K562 (cell line): Measurements from ENCODE around the gene COG6. TPM values are rescaled to one million over a fixed set of nuclear protein-coding genes. Genes with fewer than 3 reads are reported as not detected.

Experiments
- ATAC-seq: fragments of 200-7000 bp; cut with Tn5 transposase; 3 replicates; pipeline ENCODE4 v1.9.1; 2020; ENCODE audit warnings: moderate library complexity
- BruUV-seq: library from RNA; stranded (reverse); fragments of 400-500 nt; replicated peaks from 2 replicates; lab custom pipeline; 2021; lab: Mats Ljungman, UMichigan
- CTCF ChIA-PET: fragments of 300-600 bp; formaldehyde crosslinking; extraction: SDS; loops from one replicate; lab custom pipeline; 2021; ENCODE audit warnings: low intra/inter-chr PET ratio; lab: Yijun Ruan, JAX
- POLR2A ChIA-PET: fragments of 300-600, 350-650 bp; sonication (Branson Sonifier 250); formaldehyde crosslinking; extraction: SDS; loops from one replicate; lab custom pipeline; 2021; ENCODE audit warnings: antibody characterized with exemption, inconsistent platforms; lab: Yijun Ruan, JAX
- DNase-seq, 4 experiments: peaks; one replicate each; pipeline versions ENCODE4 v3.0.0 to v3.0.0-alpha.2; 2011 to 2018; ENCODE audit warnings: low spot score in 3 of 4, mixed read lengths in 3 of 4; ENCODE audit errors: extremely low read depth in 1 of 4
- FAIRE-seq: peaks from 2 replicates; lab custom pipeline; 2011; peaks lifted over from hg19 to GRCh38; lab: Jason Lieb, UNC
- H2AFZ ChIP-seq: 2 replicates; pipeline ENCODE4 v1.6.0; 2011; ENCODE audit warnings: low read depth, low read length, control low read depth, inconsistent platforms
- H3K27ac ChIP-seq: fragments of 200-600 bp; 3 replicates; pipeline ENCODE4 v1.8.0; 2011; ENCODE audit warnings: low read depth, mild to moderate bottlenecking, control low read depth, inconsistent platforms, low read length, moderate library complexity, mixed read lengths; ENCODE audit errors: extremely low read depth
- H3K27me3 ChIP-seq, 2 experiments: fragments of 300-600 bp in 1 of 2; 2 replicates in 1 of 2; 3 replicates in 1 of 2; pipeline versions ENCODE4 v1.6.0 to v1.8.0; 2011; ENCODE audit warnings: inconsistent platforms in 2 of 2, low read length in 2 of 2, mild to moderate bottlenecking in 1 of 2, mixed read lengths in 1 of 2, moderate library complexity in 1 of 2; ENCODE audit not compliant: control insufficient read depth in 2 of 2, insufficient read depth in 2 of 2
- H3K36me3 ChIP-seq: fragments of 300-600 bp; 3 replicates; pipeline ENCODE4 v1.8.0; 2011; ENCODE audit warnings: mild to moderate bottlenecking, low read length, inconsistent platforms; ENCODE audit not compliant: control insufficient read depth, insufficient read depth
- H3K4me1 ChIP-seq, 2 experiments: fragments of 200-600 bp in 1 of 2; replicated peaks in 1 of 2; 2 replicates in 1 of 2; 3 replicates in 1 of 2; pipeline versions ENCODE4 v1.5.1 to v1.8.0; 2011; ENCODE audit warnings: inconsistent platforms in 2 of 2, low read length in 2 of 2, mild to moderate bottlenecking in 1 of 2, mixed read lengths in 1 of 2, moderate library complexity in 1 of 2; ENCODE audit not compliant: control insufficient read depth in 2 of 2, insufficient read depth in 2 of 2
- H3K4me2 ChIP-seq: 2 replicates; pipeline ENCODE4 v1.6.1; 2011; ENCODE audit warnings: low read length, control low read depth, inconsistent platforms, mixed read lengths; ENCODE audit not compliant: insufficient read depth
- H3K4me3 ChIP-seq: fragments of 200-600 bp; sonication (generic), shearing (Covaris generic); 2 replicates; pipeline ENCODE4 v1.5.1; 2016; ENCODE audit warnings: control low read depth, inconsistent platforms
- H3K79me2 ChIP-seq: fragments of 200-600 bp; 3 replicates; pipeline ENCODE4 v1.8.0; 2011; ENCODE audit warnings: low read length, inconsistent platforms; ENCODE audit not compliant: control insufficient read depth, insufficient read depth
- H3K9ac ChIP-seq, 2 experiments: 2 replicates each; pipeline versions ENCODE4 v1.6.0 to v1.6.1; 2011; ENCODE audit warnings: low read depth in 2 of 2, low read length in 2 of 2, control low read depth in 1 of 2, inconsistent platforms in 1 of 2, mild to moderate bottlenecking in 1 of 2, mixed read lengths in 1 of 2; ENCODE audit not compliant: insufficient read depth in 1 of 2
- H3K9me1 ChIP-seq: one replicate; pipeline ENCODE4 v1.6.0; 2011; ENCODE audit warnings: inconsistent platforms, mild to moderate bottlenecking, low read length, moderate library complexity; ENCODE audit not compliant: control insufficient read depth, insufficient read depth
- H3K9me3 ChIP-seq: replicated peaks from 2 replicates; pipeline ENCODE4 v1.5.1; 2011; ENCODE audit warnings: low read depth, low read length, inconsistent platforms; ENCODE audit not compliant: control insufficient read depth, insufficient read depth
- H4K20me1 ChIP-seq: replicated peaks from 2 replicates; pipeline ENCODE4 v1.6.1; 2011; ENCODE audit warnings: low read length, inconsistent platforms, mixed read lengths; ENCODE audit not compliant: control insufficient read depth, insufficient read depth
- ARID4B ChIP-seq: sonication (generic); formaldehyde crosslinking; IDR thresholded peaks from 2 replicates; pipeline ENCODE4 v1.8.0; 2022; ENCODE audit warnings: mild to moderate bottlenecking, missing genetic modification reagents
- ATF1 ChIP-seq, 2 experiments: fragments of 450-650 bp in 1 of 2; IDR thresholded peaks; 2 replicates each; pipeline ENCODE4 v1.6.1; 2016; ENCODE audit warnings: missing compliant biosample characterization in 1 of 2, missing genetic modification characterization in 1 of 2
- ETS2 ChIP-seq: IDR thresholded peaks from 2 replicates; pipeline ENCODE4 v1.6.1; 2016; ENCODE audit warnings: borderline replicate concordance, missing genetic modification characterization, mild to moderate bottlenecking, moderate library complexity, missing compliant biosample characterization; ENCODE audit not compliant: poor library complexity, severe bottlenecking
- MTF1 ChIP-seq: fragments of 250-450 bp; sonication (Bioruptor Pico); IDR thresholded peaks from 2 replicates; pipeline ENCODE4 v1.9.0; 2021; ENCODE audit warnings: moderate library complexity, mild to moderate bottlenecking, inconsistent platforms, borderline replicate concordance
- NFIX ChIP-seq: fragments of 250-450 bp; sonication (Bioruptor Pico); IDR thresholded peaks from 2 replicates; pipeline ENCODE4 v1.4.0; 2020; ENCODE audit warnings: low read depth, mild to moderate bottlenecking, moderate library complexity
- NFRKB ChIP-seq: fragments of 450-650 bp; IDR thresholded peaks from 2 replicates; pipeline ENCODE4 v1.6.1; 2016; ENCODE audit warnings: low read depth
- NR2F6 ChIP-seq: fragments of 450-650 bp; formaldehyde crosslinking; IDR thresholded peaks from 2 replicates; pipeline ENCODE4 v1.4.0; 2020; ENCODE audit warnings: mild to moderate bottlenecking
- PHF21A ChIP-seq: fragments of 450-650 bp; IDR thresholded peaks from 2 replicates; pipeline ENCODE4 v1.6.1; 2017; ENCODE audit warnings: low read depth, borderline replicate concordance
- PRDM10 ChIP-seq: fragments of 450-650 bp; IDR thresholded peaks from 2 replicates; pipeline ENCODE4 v1.6.1; 2018; ENCODE audit not compliant: partially characterized antibody
- RFX7 ChIP-seq: fragments of 250-450 bp; sonication (Bioruptor Pico); IDR thresholded peaks from 2 replicates; pipeline ENCODE4 v1.5.1; 2021; ENCODE audit warnings: mild to moderate bottlenecking
- THRAP3 ChIP-seq: fragments of 450-650 bp; IDR thresholded peaks from 2 replicates; pipeline ENCODE4 v1.6.1; 2016; ENCODE audit warnings: mild to moderate bottlenecking, inconsistent platforms, borderline replicate concordance
- TRIM28 ChIP-seq: fragments of 450-650 bp; IDR thresholded peaks from 2 replicates; pipeline ENCODE4 v1.6.1; 2017
- ZNF184 ChIP-seq: sonication (generic); formaldehyde crosslinking; IDR thresholded peaks from 2 replicates; pipeline ENCODE4 v1.5.0; 2020; ENCODE audit warnings: missing genetic modification reagents
- ZNF695 ChIP-seq: fragments of 450-650 bp; formaldehyde crosslinking; IDR thresholded peaks from 2 replicates; pipeline ENCODE4 v1.4.0; 2020; ENCODE audit warnings: mild to moderate bottlenecking, moderate library complexity
- in situ Hi-C: fragments of 300-500 bp; cut with MboI; formaldehyde crosslinking; loops from 4 replicates; pipeline ENCODE4 v1.15.0; 2018; ENCODE audit warnings: inconsistent platforms, mixed read lengths
- intact Hi-C: fragments of 100-400 bp; cut with micrococcal nuclease; formaldehyde crosslinking; loops from 2 replicates; pipeline ENCODE4 v1.14.2; 2022
- polyA plus RNA-seq, 8 experiments: library from polyadenylated mRNA; depleted of rRNA in 4 of 8; stranded (reverse) in 5 of 8; unstranded in 3 of 8; fragments of >200 nt; fragmentation: Nextera tagmentation in 2 of 8; fragmentation: Illumina TruSeq in 1 of 8; extraction: Ambion mirVana in 2 of 8; extraction: Trizol in 1 of 8; gene quantifications; 2 replicates each; pipeline versions ENCODE4 v1.2.1 to v1.2.3, GENCODE V29; 2011 to 2014; ENCODE audit warnings: inconsistent platforms in 1 of 8, missing spikeins in 1 of 8
- total RNA-seq, 7 experiments: library from RNA; depleted of rRNA in 6 of 7; stranded (reverse); fragments of >200 nt in 6 of 7; fragmentation: Illumina TruSeq in 2 of 7; extraction: Trizol in 2 of 7; gene quantifications; 2 replicates each; pipeline versions ENCODE4 v1.2.1 to v1.2.3, GENCODE V29; 2011 to 2021; ENCODE audit warnings: low replicate concordance in 1 of 7

The COG6 gene
- total and polyA plus RNA-seq, 9 of the 15 experiments (the other 6 are each of a cell fraction or from before 2014, with no cell fraction given): 2.6 to 20.9 (median 9.6) TPM

GRCh38 chr13:39749528-39749927 is 94.1 kb downstream of the COG6 start:
- Histone ChIP-seq H3K9me3 (no peaks in the 10 kb centered on the region), H4K20me1 (no peaks in the 10 kb centered on the region), H3K9me1 (no peaks in the 10 kb centered on the region), H2AFZ (no peak overlapping the region), H3K9ac (no peak overlapping the region), H3K79me2 (no peaks in the 10 kb centered on the region), H3K4me1 (no peaks in the 10 kb centered on the region), H3K4me3 (no peak overlapping the region), H3K36me3 (no peaks in the 10 kb centered on the region), H3K27ac (no peak overlapping the region), H3K27me3 (no peaks in the 10 kb centered on the region), H3K4me2 (no peak overlapping the region)
- DNase-seq (no peak), ATAC-seq (no peak), FAIRE-seq (no peak)
- in situ Hi-C loops (no loop called here), intact Hi-C loops (no loop called here)
- ChIA-PET CTCF (no interaction called here), POLR2A (no interaction called here)
- no TSS peak for BruUV-seq
- TF ChIP-seq PHF21A (no peak), ETS2 (tag) (no peak), ZNF184 (CRISPR knock-in tag) (no peak), THRAP3 (no peak), NFRKB (no peak), MTF1 (no peak), ATF1 (CRISPR knock-in tag; IDR thresholded peaks at IDR 0.05) (no peak), ATF1 (tag; IDR thresholded peaks at IDR 0.05) (no peak), PRDM10 (no peak), TRIM28 (no peak), ARID4B (CRISPR knock-in tag) (no peak), NFIX (no peak), RFX7 (CRISPR knock-in tag) (no peak), NR2F6 (CRISPR knock-in tag) (no peak), ZNF695 (CRISPR knock-in tag) (no peak)
